Stomach (tissue), 9 donors: ENCODE measurements around the gene ERBB4. TPM values are rescaled to one million over a fixed set of nuclear protein-coding genes. Genes with fewer than 3 reads are reported as not detected.
A peak's percentile ranks its signal among the peaks of the same experiment; 100 is the strongest.

Experiments
- DNase-seq, 2 donors: peaks; one replicate each; pipeline versions ENCODE4 v3.0.0 to v3.0.0-alpha.2; 2013 to 2019
- H3K27ac ChIP-seq, 5 donors: fragments of 200-600 bp in 4 of 5; sonication (generic) in 4 of 5; one replicate each; pipeline ENCODE4 v1.5.1; 2013 to 2019; ENCODE audit warnings: mild to moderate bottlenecking in 1 of 5, moderate library complexity in 1 of 5
- H3K27me3 ChIP-seq, 3 donors: fragments of 200-600 bp; sonication (generic); one replicate each; pipeline ENCODE4 v1.5.1; 2017 to 2019; ENCODE audit warnings: mixed run types in 1 of 3
- H3K36me3 ChIP-seq, 4 donors: fragments of 200-600 bp; sonication (generic); 1 replicate in 3 of 4; 2 replicates in 1 of 4; pipeline ENCODE4 v1.5.1; 2016 to 2019
- H3K4me1 ChIP-seq, 4 donors: fragments of 200-600 bp; sonication (generic); one replicate each; pipeline ENCODE4 v1.5.1; 2016 to 2019
- H3K4me3 ChIP-seq, 4 donors: fragments of 200-600 bp; sonication (generic) in 3 of 4; one replicate each; pipeline ENCODE4 v1.5.1; 2016 to 2019; ENCODE audit warnings: mild to moderate bottlenecking in 1 of 4
- H3K9me3 ChIP-seq, 4 donors: fragments of 200-600 bp; sonication (generic); one replicate each; pipeline ENCODE4 v1.5.1; 2016 to 2019
- CTCF ChIP-seq, 7 experiments: fragments of 450-650 bp in 4 of 7; fragments of 200-600 bp in 3 of 7; sonication (generic) in 3 of 7; IDR thresholded peaks; one replicate each; pipeline ENCODE4 v1.5.1; 2016 to 2019; ENCODE audit warnings: antibody characterized with exemption in 7 of 7, control low read depth in 2 of 7, mild to moderate bottlenecking in 1 of 7
- EP300 ChIP-seq: sonication (generic); formaldehyde crosslinking; IDR thresholded peaks from one replicate; pipeline ENCODE4 v1.6.1; 2017; ENCODE audit warnings: antibody characterized with exemption
- POLR2A ChIP-seq, 4 donors: fragments of 450-650 bp; IDR thresholded peaks; one replicate each; pipeline ENCODE4 v1.6.1; 2016; ENCODE audit warnings: antibody characterized with exemption in 4 of 4, control low read depth in 2 of 4, mild to moderate bottlenecking in 1 of 4, moderate library complexity in 1 of 4
- POLR2AphosphoS5 ChIP-seq, 3 donors: sonication (generic); formaldehyde crosslinking; IDR thresholded peaks; one replicate each; pipeline ENCODE4 v1.6.1; 2016; ENCODE audit warnings: antibody characterized with exemption in 3 of 3
- WGBS, 5 donors: extraction: QIAGEN DNeasy Blood & Tissue Kit in 3 of 5; methylation state at CpG; one replicate each; pipeline versions ENCODE4 v1.1.5 to v1.1.7; 2013 to 2018; 5-methylcytosine and 5-hydroxymethylcytosine counted together
- intact Hi-C: fragments of 100-400 bp; cut with DNase I; formaldehyde crosslinking; loops from one replicate; pipeline ENCODE4 v1.15.1; 2023; ENCODE audit warnings: low total_unique reads
- polyA plus RNA-seq, 3 donors: library from polyadenylated mRNA; stranded (reverse); fragments of 200-250 nt; gene quantifications; one replicate each; pipeline ENCODE4 v1.2.3, GENCODE V29; 2013
- total RNA-seq, 5 donors: library from RNA; depleted of rRNA; stranded (reverse); fragments of >200 nt; gene quantifications; one replicate each; pipeline versions ENCODE4 v1.1.0 to v1.2.3, GENCODE V29; 2014 to 2016
- donor health status: healthy with polysubstance abuse.
- donor health status: Bipolar disorder and iron deficiency.
- donor health status: healthy.

Gene ERBB4
- total and polyA plus RNA-seq, 8 donors = 0.12 to 2.5 (median 0.45) TPM; not detected in 1

GRCh38 chr2:211748339-211748738, 790.3 kb downstream of the ERBB4 start:
- H3K4me1 ChIP-seq = no peaks in the 10 kb centered on the region
- no peak for TF ChIP-seq POLR2AphosphoS5 (IDR thresholded peaks at IDR 0.05)
- no peak for TF ChIP-seq EP300
- TF ChIP-seq POLR2A (IDR thresholded peaks at IDR 0.05) = no peak
- no peak for TF ChIP-seq CTCF (IDR thresholded peaks at IDR 0.05)
- intact Hi-C loops = no loop called here
- H3K36me3 ChIP-seq = no peaks in the 10 kb centered on the region
- H3K27ac ChIP-seq = no peak overlapping the region
- H3K9me3 ChIP-seq = no peaks in the 10 kb centered on the region
- WGBS, 5 donors = 92 to 97% (median 94%) methylated on average over 1 of the region's 1 CpG
- H3K27me3 ChIP-seq = no peaks in the 10 kb centered on the region
- DNase-seq = no peak
- H3K4me3 ChIP-seq = no peak overlapping the region

- TF ChIP-seq CTCF (IDR thresholded peaks at IDR 0.05) (peak in 5 of 7 experiments; percentile 56 to 74 (median 66)), POLR2A (IDR thresholded peaks at IDR 0.05) (no peak)
- intact Hi-C loops = no loop called here
- Histone ChIP-seq H3K4me3 (peak overlapping the region in 1 of 4 donors; percentile 6), H3K36me3 (no peaks in the 10 kb centered on the region), H3K27me3 (no peaks in the 10 kb centered on the region), H3K9me3 (no peaks in the 10 kb centered on the region), H3K4me1 (no peaks in the 10 kb centered on the region), H3K27ac (no peak overlapping the region)
- peak; percentile 47 to 80 for DNase-seq
- 22 to 35% (median 30%) methylated on average over 4 of the region's 4 CpGs for WGBS, 5 donors
Measured at GRCh38 chr2:211745295-211746097, 793.1 kb downstream of the ERBB4 start.

- Histone ChIP-seq H3K27me3 (no peaks in the 10 kb centered on the region), H3K27ac (no peak overlapping the region), H3K9me3 (no peaks in the 10 kb centered on the region), H3K4me3 (no peak overlapping the region), H3K36me3 (no peaks in the 10 kb centered on the region), H3K4me1 (no peaks in the 10 kb centered on the region)
- WGBS, 5 donors = 68 to 84% (median 76%) methylated on average over 5 of the region's 5 CpGs
- no peak for TF ChIP-seq EP300
- TF ChIP-seq POLR2AphosphoS5 (IDR thresholded peaks at IDR 0.05) = no peak
- TF ChIP-seq CTCF (IDR thresholded peaks at IDR 0.05) = no peak
- TF ChIP-seq POLR2A (IDR thresholded peaks at IDR 0.05) = no peak
- intact Hi-C loops = no loop called here
- DNase-seq = no peak
Measured at GRCh38 chr2:211744379-211744778, 794.2 kb downstream of the ERBB4 start.

GRCh38 chr2:211741966-211742365, 796.6 kb downstream of the ERBB4 start:
- H3K4me1 ChIP-seq = no peaks in the 10 kb centered on the region
- H3K4me3 ChIP-seq = no peak overlapping the region
- no peaks in the 10 kb centered on the region for H3K9me3 ChIP-seq
- 78 to 89% (median 83%) methylated on average over 4 of the region's 4 CpGs for WGBS, 5 donors
- no peak for TF ChIP-seq POLR2AphosphoS5 (IDR thresholded peaks at IDR 0.05)
- TF ChIP-seq EP300 = no peak
- TF ChIP-seq POLR2A (IDR thresholded peaks at IDR 0.05) = no peak
- TF ChIP-seq CTCF (IDR thresholded peaks at IDR 0.05) = no peak
- H3K36me3 ChIP-seq = no peaks in the 10 kb centered on the region
- DNase-seq = no peak
- no peaks in the 10 kb centered on the region for H3K27me3 ChIP-seq
- intact Hi-C loops = no loop called here
- no peak overlapping the region for H3K27ac ChIP-seq
